HG03139 (cell line): ENCODE results near the gene LEFTY2.
A peak's percentile ranks its signal among the peaks of the same experiment; 100 is the strongest.
"Not testable (repeated sequence)": the region's sequence is repeated elsewhere in the genome, so short reads cannot be mapped to it uniquely, and the experiment has no call there.

ENCODE experiments used
- ATAC-seq: cut with Tn5 transposase; IDR thresholded peaks from one replicate; pipeline ENCODE4 v1.9.1; 2021; ENCODE audit not compliant: unreplicated experiment

Gene LEFTY2, protein sequence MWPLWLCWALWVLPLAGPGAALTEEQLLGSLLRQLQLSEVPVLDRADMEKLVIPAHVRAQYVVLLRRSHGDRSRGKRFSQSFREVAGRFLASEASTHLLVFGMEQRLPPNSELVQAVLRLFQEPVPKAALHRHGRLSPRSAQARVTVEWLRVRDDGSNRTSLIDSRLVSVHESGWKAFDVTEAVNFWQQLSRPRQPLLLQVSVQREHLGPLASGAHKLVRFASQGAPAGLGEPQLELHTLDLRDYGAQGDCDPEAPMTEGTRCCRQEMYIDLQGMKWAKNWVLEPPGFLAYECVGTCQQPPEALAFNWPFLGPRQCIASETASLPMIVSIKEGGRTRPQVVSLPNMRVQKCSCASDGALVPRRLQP

DNA sequence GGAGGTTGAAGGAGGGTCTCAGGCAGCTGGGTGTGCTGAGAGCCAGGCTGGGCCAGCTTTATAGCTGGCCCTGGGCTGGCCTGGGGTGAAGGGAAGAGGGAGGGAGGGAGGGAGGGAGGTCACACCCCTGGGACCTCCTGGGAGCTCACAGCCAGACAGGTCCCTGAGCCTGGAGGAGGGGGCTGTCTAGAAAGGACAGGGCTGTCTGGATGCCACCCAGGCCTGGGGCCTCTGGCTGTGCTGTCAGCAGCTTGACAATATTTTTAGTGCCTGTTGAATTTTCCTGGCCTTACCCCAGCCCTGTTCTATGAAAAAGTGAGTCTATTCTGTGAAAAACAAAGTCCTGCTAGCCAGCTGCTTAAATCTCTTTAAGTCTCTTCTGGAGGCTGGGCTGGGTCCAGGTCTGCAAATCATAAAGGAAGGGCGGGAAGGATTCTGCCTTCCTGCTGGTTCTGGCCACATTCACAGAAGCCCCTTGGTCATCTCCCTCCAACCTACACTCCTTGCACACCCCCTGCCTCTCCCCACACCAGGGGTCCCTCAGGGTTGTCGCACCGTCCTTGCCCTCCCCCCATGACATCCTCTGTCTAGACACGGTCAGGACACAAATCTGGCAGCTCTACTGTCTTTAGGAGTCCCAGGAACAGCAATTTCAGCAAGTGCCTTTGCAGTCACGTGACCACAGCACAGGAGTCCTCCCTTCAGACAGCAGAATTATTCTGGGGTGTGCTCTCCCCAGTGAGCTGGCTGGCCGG is at the start of gene LEFTY2:
Gene LEFTY2, minus strand, starts transcription at position 34 of the 755 bp plus-strand sequence. CDS start 80 bp downstream, outside the sequence.
- no peak for ATAC-seq

DNA sequence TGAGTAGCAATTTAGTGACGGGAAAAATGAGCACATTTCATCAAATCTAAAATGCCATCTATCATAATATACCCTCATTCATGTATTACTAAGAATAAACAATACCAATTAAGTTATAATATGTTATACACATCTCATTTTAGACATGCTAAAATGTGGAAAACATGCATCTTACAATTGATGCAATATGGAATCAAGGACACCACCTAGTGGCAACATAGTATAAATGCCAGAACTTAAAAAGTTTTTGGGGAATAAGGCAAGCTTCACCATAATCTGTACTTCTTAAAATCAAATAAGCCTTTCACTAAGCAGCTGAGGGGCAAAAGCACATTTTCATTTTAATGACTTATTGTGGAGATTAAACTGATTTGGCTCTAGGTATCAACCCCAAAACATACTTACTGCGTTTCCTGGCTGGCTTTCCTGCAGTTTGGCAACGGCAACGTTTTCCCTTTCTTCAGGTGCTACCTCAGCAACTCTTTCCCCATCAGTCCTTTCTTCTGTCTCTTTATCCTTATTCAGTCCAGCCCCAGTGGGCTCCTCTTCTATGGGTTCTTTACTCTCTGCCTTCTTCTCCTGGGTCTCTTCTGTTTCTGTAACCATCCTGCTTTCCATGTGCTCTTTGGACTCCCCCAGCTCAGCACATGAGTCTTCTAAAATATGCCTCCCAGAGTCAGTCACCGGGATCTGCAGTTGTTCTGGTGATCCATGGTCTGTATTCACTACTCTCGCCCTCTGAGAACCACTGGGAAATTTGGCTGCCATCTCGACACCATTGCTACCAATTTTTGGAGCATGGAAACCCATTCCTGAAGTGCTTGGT is 46.7 kb upstream of the LEFTY2 start:
- ATAC-seq = no peak

DNA sequence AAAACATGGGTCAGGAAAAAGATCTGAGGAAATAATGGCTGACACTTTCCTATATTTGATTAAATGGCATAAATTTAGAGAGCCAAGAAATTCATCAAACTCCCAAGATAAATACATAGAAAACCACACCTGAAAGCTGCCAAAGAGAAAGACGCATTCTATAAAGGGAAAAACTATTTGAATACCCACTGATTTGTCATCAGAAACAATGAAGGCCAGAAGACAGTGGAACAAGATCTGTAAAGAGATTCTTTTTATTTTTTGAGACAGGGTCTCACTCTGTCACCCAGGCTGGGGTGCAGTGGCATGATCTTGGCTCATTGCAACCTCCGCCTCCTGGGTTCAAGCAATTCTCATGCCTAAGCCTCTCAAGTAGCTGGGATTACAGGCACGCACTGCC is 40.7 kb upstream of the LEFTY2 start:
- ATAC-seq = no peak

DNA sequence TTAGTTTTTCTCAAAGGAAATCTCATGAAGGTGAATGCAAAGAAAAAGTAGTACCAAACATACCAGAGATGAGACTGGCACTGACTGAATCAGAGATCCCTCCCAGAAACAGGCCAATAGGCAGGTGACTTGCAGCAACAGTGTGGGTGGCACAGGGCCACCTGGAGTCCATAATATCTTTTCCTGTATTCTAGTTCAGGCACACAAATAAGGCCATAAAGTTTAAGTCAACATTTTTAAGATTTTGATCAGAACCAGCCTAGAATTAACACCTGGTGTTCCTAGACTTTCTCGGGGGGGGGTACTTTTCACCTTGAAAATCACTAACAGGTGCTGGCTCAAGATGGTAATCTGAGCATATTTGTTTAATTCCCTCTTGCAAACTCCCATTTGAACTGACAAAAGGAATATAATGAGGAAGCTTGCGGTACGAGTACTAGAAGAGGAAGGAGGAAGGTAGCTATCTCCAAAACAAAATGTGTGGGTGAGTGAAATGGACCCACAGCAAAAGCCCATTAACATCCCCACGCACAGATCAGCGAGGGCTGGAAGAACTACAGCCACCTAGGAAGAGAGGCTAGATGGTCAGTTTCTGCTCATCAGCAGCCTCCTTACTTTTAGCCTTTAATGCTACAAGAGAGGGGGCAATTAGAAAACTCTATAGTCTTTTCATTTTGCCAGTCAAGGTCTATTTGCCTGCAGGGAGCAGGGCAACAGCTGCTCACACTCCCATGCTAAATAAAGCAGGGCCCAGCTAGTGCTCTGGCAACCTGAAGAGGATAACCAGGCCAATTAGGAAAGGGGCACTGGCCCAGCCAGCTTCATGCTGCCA is 39.2 kb upstream of the LEFTY2 start:
- no peak for ATAC-seq

DNA sequence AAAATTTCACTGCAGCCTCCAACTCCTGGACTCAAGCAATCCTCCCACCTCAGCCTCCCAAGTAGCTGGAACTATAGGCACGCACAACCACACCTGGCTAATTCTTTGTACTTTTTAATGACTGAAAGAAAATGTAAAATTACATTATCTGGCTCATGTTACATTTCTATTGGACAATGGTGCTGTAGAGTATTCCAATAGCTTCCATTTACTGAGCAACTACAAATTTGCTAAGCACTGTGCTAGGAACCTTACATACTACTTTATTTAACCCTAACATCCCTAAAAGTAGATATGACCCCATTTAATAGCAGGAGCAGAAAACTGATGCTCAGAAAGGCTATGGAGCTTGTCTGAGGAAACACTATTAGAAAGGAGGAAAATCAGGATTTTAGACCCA is 38.4 kb upstream of the LEFTY2 start:
- ATAC-seq = no peak

GRCh38 chr1:225977937-225978748 is 37.1 kb upstream of the LEFTY2 start:
- ATAC-seq = peak; percentile 73

- not testable (repeated sequence) for ATAC-seq
These were observed 34.1 kb upstream of the LEFTY2 start for GRCh38 chr1:225975146-225975545.

DNA sequence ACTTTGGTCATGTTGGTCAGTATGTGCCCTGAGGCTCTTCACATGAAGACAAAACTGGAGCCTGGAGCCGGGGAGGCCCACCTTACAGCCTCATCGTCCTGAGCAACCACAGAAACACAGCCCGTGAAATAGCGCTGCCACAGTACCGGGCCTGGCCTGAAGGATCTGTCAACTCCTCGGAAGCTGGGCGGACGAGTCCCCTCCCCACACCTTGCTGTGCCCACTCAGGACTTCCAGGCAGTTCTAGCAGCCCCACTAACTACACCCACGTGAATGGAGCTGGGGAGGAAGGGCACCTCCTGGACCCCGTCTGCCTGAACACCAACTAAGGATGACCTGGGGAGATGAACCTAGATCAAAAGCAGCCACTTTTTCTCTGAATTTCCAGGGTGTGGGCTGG is 33.4 kb upstream of the LEFTY2 start:
- no peak for ATAC-seq

DNA sequence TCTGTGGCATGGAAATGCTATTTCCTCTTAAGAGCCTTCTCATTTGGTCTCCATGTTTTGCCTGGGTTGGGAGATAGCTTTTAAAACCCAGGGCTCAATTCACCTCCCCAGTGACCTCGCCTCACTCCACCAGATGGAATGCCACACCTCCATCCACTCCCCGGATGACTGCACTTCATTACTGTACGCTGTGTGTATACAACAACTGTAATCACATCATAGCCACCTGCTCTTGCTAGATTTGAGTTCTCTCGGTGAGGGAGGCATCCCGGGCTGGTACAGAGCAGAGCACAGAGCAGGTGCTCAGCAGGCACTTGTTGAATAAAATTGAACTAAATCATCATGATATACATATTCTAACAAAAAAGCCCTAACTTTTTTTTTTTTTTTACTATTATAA is 32.1 kb upstream of the LEFTY2 start:
- no peak for ATAC-seq

GRCh38 chr1:225972344-225973152 is 31.5 kb upstream of the LEFTY2 start:
- no peak for ATAC-seq

- not testable (repeated sequence) for ATAC-seq
These were observed 29.7 kb upstream of the LEFTY2 start for GRCh38 chr1:225970592-225971157.

- ATAC-seq = not testable (repeated sequence)
These were observed 28.7 kb upstream of the LEFTY2 start for GRCh38 chr1:225969751-225970150.

DNA sequence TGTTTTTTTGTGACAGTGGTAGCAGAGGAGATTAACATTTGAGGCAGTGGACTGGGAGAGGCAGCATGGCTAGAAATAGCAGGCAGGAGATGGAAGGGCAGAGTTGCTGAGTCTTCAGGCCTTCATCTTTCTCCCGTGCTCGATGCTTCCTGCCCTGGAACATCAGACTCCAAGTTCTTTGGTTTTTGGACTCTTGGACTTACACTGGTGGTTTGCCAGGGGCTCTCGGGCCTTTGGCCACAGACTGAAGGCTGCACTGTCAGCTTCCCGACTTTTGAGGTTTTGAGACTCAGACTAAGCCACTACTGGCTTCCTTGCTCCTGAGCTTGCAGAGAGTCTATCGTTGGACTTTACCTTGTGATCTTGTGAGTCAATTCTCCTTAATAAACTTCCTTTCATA is 24.2 kb upstream of the LEFTY2 start:
- ATAC-seq = no peak

GRCh38 chr1:225963735-225964530 is 22.9 kb upstream of the LEFTY2 start:
- no peak for ATAC-seq

- no peak for ATAC-seq
These were observed 21.5 kb upstream of the LEFTY2 start for GRCh38 chr1:225962440-225962975.

DNA sequence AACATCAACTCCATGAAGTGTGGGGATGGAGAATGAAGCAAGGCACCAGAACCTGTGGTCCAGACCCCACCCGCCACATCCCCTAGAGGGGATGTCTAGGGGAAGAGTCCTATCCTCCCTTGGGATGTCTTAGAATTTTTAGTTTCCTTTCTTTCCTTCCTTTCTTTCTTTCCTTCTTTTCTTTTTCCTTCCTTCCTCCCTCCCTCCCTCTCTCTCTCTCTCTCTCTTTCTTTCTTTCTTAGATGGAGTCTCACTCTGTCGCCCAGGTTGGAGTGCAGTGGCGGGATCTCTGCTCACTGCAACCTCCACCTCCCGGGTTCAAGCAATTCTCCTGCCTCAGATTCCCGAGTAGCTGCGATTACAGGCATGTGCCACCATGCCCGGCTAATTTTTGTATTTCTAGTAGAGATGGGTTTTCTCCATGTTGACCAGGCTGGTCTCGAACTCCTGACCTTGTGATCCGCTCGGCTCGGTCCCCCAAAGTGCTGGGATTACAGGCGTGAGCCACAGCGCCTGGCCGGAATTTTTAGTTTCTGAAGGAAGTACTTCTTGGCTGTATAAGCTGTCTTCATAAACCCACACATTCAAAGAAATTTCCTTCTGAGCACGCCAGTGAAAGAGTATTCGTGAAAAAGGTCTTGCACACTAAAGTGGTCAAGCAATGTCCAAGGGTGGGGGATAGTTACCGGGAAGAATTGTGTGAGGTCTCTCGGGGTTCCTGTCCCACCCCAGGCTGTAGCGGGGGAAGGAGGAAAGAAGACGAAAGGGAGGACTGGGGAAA is 20.8 kb upstream of the LEFTY2 start:
- ATAC-seq = no peak

- ATAC-seq = no peak
These were observed 17.0 kb upstream of the LEFTY2 start for GRCh38 chr1:225958041-225958440.
